ENCODE measurements around the gene ARHGAP11A.
"Not testable (repeated sequence)": the region's sequence is repeated elsewhere in the genome, so short reads cannot be mapped to it uniquely, and the experiment has no call there.

DNA sequence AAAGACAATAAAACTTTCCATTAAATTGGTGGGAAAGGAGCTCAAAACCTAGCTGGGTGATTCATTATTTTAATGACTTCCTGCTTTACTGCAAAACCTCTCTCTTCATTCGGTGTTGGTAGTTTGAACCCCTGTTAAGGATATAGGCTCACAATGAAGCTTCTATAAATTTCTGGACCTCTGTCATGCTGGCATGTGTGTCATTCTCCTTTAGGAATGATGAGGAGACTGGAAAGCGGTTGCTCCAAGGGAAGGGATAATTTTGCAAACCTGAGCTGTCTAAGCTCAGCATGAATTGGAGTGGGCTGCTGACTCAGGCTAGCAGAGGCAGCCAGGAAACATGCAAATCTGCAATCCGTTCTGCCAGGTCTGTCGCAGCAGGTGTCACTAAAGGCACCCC lies 36.8 kb upstream of the ARHGAP11A start:
- TF ChIP-seq, protein P1, sequence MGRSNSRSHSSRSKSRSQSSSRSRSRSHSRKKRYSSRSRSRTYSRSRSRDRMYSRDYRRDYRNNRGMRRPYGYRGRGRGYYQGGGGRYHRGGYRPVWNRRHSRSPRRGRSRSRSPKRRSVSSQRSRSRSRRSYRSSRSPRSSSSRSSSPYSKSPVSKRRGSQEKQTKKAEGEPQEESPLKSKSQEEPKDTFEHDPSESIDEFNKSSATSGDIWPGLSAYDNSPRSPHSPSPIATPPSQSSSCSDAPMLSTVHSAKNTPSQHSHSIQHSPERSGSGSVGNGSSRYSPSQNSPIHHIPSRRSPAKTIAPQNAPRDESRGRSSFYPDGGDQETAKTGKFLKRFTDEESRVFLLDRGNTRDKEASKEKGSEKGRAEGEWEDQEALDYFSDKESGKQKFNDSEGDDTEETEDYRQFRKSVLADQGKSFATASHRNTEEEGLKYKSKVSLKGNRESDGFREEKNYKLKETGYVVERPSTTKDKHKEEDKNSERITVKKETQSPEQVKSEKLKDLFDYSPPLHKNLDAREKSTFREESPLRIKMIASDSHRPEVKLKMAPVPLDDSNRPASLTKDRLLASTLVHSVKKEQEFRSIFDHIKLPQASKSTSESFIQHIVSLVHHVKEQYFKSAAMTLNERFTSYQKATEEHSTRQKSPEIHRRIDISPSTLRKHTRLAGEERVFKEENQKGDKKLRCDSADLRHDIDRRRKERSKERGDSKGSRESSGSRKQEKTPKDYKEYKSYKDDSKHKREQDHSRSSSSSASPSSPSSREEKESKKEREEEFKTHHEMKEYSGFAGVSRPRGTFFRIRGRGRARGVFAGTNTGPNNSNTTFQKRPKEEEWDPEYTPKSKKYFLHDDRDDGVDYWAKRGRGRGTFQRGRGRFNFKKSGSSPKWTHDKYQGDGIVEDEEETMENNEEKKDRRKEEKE (IDR thresholded peaks at IDR 0.05), result not testable (repeated sequence)
- not testable (repeated sequence) for TF ChIP-seq CTCF (IDR thresholded peaks at IDR 0.05 in 2 of 3, conservative IDR thresholded peaks at IDR 0.05 in 1 of 3; ENCODE audit: control insufficient read depth in 2 of 3, extremely low read depth in 1 of 3, insufficient read depth in 1 of 3, low read depth in 3 of 3, low read length in 3 of 3); ZNF24 (IDR thresholded peaks at IDR 0.05); CHD4 (IDR thresholded peaks at IDR 0.05); CBX5 (IDR thresholded peaks at IDR 0.05; ENCODE audit: low read depth); FOS (IDR thresholded peaks at IDR 0.05; ENCODE audit: borderline replicate concordance, extremely low read depth, insufficient read length); MEF2A (IDR thresholded peaks at IDR 0.05; ENCODE audit: insufficient read depth, low read depth, low read length); GABPA (IDR thresholded peaks at IDR 0.05; ENCODE audit: low read depth); RAD21 (IDR thresholded peaks at IDR 0.05; ENCODE audit: insufficient read depth, low read depth, low read length); CBX3 (IDR thresholded peaks at IDR 0.05; ENCODE audit: borderline replicate concordance, low read depth)
